OCI-LY7 (cell line): ENCODE data around the gene GJB3. TPM values are rescaled to one million over a fixed set of nuclear protein-coding genes. Genes with fewer than 3 reads are reported as not detected.

Experiments
- BruUV-seq: library from RNA; stranded (reverse); fragments of 400-500 nt; replicated peaks from 2 replicates; lab custom pipeline; 2021; lab: Mats Ljungman, UMichigan
- CTCF ChIA-PET: fragments of 300-600 bp; sonication (Branson Sonifier 250); formaldehyde crosslinking; loops from one replicate; lab custom pipeline; 2022; ENCODE audit warnings: antibody characterized with exemption; ENCODE audit not compliant: unreplicated experiment; lab: Charles Lee
- POLR2A ChIA-PET: fragments of 300-600 bp; sonication (Branson Sonifier 250); formaldehyde crosslinking; loops from one replicate; lab custom pipeline; 2022; ENCODE audit warnings: antibody characterized with exemption; lab: Charles Lee
- DNase-seq: peaks from one replicate; pipeline ENCODE4 v3.0.0-alpha.2; 2015; ENCODE audit warnings: low spot score
- H2AFZ ChIP-seq: fragments of 200-600 bp; sonication (generic), shearing (Covaris generic); 2 replicates; pipeline ENCODE4 v1.6.1; 2014; ENCODE audit warnings: mild to moderate bottlenecking, antibody characterized with exemption, low read length, moderate library complexity
- H3K27ac ChIP-seq: fragments of 200-600 bp; sonication (generic); 2 replicates; pipeline ENCODE4 v1.5.1; 2014; ENCODE audit warnings: mixed run types, low read depth, mild to moderate bottlenecking, moderate library complexity, low read length, inconsistent platforms; ENCODE audit not compliant: poor library complexity, severe bottlenecking
- H3K36me3 ChIP-seq: fragments of 200-600 bp; sonication (generic); 2 replicates; pipeline ENCODE4 v1.6.1; 2014; ENCODE audit warnings: mild to moderate bottlenecking, antibody characterized with exemption, low read length, moderate library complexity, mixed read lengths; ENCODE audit not compliant: insufficient read depth
- H3K4me1 ChIP-seq: fragments of 200-600 bp; sonication (generic); 2 replicates; pipeline ENCODE4 v1.5.1; 2014; ENCODE audit warnings: mild to moderate bottlenecking, low read length; ENCODE audit not compliant: insufficient read depth, poor library complexity, severe bottlenecking
- H3K4me2 ChIP-seq: fragments of 200-600 bp; sonication (generic); 2 replicates; pipeline ENCODE4 v1.6.1; 2014; ENCODE audit warnings: mild to moderate bottlenecking, low read length
- H3K4me3 ChIP-seq: fragments of 200-600 bp; sonication (generic); 2 replicates; pipeline ENCODE4 v1.5.1; 2014; ENCODE audit warnings: mild to moderate bottlenecking, low read depth, low read length; ENCODE audit not compliant: poor library complexity, severe bottlenecking
- H3K79me2 ChIP-seq: fragments of 200-600 bp; sonication (generic); 2 replicates; pipeline ENCODE4 v1.6.1; 2016; ENCODE audit warnings: low read depth, mild to moderate bottlenecking, low read length, moderate library complexity, mixed read lengths; ENCODE audit not compliant: insufficient read depth
- H3K9me2 ChIP-seq: fragments of 200-600 bp; sonication (generic); 2 replicates; pipeline ENCODE4 v1.6.1; 2016; ENCODE audit warnings: mild to moderate bottlenecking, low read length, mixed read lengths; ENCODE audit not compliant: insufficient read depth
- H3K9me3 ChIP-seq: fragments of 200-600 bp; sonication (generic); 2 replicates; pipeline ENCODE4 v1.6.1; 2014; ENCODE audit warnings: mild to moderate bottlenecking, mixed run types, low read length, mixed read lengths
- H4K20me1 ChIP-seq: fragments of 200-600 bp; sonication (generic); 2 replicates; pipeline ENCODE4 v1.6.1; 2014; ENCODE audit warnings: mild to moderate bottlenecking, antibody characterized with exemption, low read length, moderate library complexity, mixed read lengths; ENCODE audit not compliant: insufficient read depth
- EZH2phosphoT487 ChIP-seq: fragments of 200-600 bp; sonication (generic); IDR thresholded peaks from 2 replicates; pipeline ENCODE4 v1.6.1; 2018; ENCODE audit warnings: low read depth, borderline replicate concordance, mild to moderate bottlenecking, mixed run types, antibody characterized with exemption, low read length, moderate library complexity, mixed read lengths
- intact Hi-C: fragments of 100-400 bp; cut with micrococcal nuclease; formaldehyde crosslinking; loops from one replicate; pipeline ENCODE4 v1.10.0; 2022; ENCODE audit not compliant: unreplicated experiment
- total RNA-seq, 2 experiments: library from RNA; depleted of rRNA in 1 of 2; stranded (reverse); fragments of >200 nt in 1 of 2; shearing (Covaris generic) in 1 of 2; gene quantifications; 2 replicates each; pipeline ENCODE4 v1.2.3, GENCODE V29; 2014 to 2022
- TF ChIP-seq, protein P1 (sequence below): fragments of 200-600 bp; sonication (generic); conservative IDR thresholded peaks from 2 replicates; pipeline ENCODE4 v1.5.1; 2014; ENCODE audit warnings: mild to moderate bottlenecking, antibody characterized with exemption, low read length, moderate library complexity, mixed read lengths

Gene GJB3
- total RNA-seq, 2 experiments from 2014 or later, result not detected

- intact Hi-C loops, result loop anchor here (5.0 to 10.0 kb wide), 2 partner anchors 629 to 1111 kb away; no protein-coding TSS in a partner anchor
- Histone ChIP-seq H3K4me3 (no peak overlapping the region), H3K36me3 (no peaks in the 10 kb centered on the region), H3K4me1 (no peaks in the 10 kb centered on the region), H3K9me3 (no peaks in the 10 kb centered on the region), H3K9me2 (no peaks in the 10 kb centered on the region), H3K27ac (no peak overlapping the region), H3K4me2 (no peak overlapping the region), H3K79me2 (no peaks in the 10 kb centered on the region), H2AFZ (no peak overlapping the region), H4K20me1 (no peaks in the 10 kb centered on the region)
- DNase-seq, result no peak
- no TSS peak for BruUV-seq
- POLR2A ChIA-PET, result no interaction called here
- CTCF ChIA-PET, result no interaction called here
- TF ChIP-seq EZH2phosphoT487, result no peak
- TF ChIP-seq, protein P1, sequence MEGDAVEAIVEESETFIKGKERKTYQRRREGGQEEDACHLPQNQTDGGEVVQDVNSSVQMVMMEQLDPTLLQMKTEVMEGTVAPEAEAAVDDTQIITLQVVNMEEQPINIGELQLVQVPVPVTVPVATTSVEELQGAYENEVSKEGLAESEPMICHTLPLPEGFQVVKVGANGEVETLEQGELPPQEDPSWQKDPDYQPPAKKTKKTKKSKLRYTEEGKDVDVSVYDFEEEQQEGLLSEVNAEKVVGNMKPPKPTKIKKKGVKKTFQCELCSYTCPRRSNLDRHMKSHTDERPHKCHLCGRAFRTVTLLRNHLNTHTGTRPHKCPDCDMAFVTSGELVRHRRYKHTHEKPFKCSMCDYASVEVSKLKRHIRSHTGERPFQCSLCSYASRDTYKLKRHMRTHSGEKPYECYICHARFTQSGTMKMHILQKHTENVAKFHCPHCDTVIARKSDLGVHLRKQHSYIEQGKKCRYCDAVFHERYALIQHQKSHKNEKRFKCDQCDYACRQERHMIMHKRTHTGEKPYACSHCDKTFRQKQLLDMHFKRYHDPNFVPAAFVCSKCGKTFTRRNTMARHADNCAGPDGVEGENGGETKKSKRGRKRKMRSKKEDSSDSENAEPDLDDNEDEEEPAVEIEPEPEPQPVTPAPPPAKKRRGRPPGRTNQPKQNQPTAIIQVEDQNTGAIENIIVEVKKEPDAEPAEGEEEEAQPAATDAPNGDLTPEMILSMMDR, result no peak
Measured at GRCh38 chr1:34743775-34744174, 37.2 kb upstream of the GJB3 start.

DNA sequence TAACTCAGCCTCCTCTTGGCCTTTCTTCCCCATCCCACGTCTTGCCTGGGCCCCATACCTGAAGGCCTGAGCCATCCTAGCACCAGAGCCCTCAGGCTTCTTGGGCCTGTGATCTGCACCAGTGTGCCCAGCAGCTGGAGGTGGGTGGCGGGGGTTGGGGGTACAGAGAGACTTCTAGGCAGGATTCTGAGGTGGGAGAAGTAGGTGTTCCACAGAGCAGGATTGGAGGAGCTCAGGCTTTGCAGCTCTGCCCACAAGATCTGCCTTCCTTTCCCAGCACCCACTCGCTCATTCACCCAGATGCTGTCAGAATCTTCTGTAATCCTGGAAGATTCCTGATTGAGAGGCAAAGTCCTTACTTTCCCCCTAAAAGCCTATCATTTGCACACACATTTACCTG is 36.2 kb upstream of the GJB3 start:
- BruUV-seq, result no TSS peak
- H2AFZ ChIP-seq, result no peak overlapping the region
- H3K4me2 ChIP-seq, result no peak overlapping the region
- no peaks in the 10 kb centered on the region for H3K9me2 ChIP-seq
- no peak for TF ChIP-seq EZH2phosphoT487
- TF ChIP-seq, protein P1, result no peak
- no peak for DNase-seq
- POLR2A ChIA-PET, result no interaction called here
- H3K4me3 ChIP-seq, result no peak overlapping the region
- H3K9me3 ChIP-seq, result no peaks in the 10 kb centered on the region
- intact Hi-C loops, result loop anchor here (5.0 to 10.0 kb wide), 2 partner anchors 630 to 1113 kb away; no protein-coding TSS in a partner anchor
- H3K79me2 ChIP-seq, result no peaks in the 10 kb centered on the region
- no peak overlapping the region for H3K27ac ChIP-seq
- CTCF ChIA-PET, result no interaction called here
- no peaks in the 10 kb centered on the region for H3K4me1 ChIP-seq
- no peaks in the 10 kb centered on the region for H4K20me1 ChIP-seq
- no peaks in the 10 kb centered on the region for H3K36me3 ChIP-seq

DNA sequence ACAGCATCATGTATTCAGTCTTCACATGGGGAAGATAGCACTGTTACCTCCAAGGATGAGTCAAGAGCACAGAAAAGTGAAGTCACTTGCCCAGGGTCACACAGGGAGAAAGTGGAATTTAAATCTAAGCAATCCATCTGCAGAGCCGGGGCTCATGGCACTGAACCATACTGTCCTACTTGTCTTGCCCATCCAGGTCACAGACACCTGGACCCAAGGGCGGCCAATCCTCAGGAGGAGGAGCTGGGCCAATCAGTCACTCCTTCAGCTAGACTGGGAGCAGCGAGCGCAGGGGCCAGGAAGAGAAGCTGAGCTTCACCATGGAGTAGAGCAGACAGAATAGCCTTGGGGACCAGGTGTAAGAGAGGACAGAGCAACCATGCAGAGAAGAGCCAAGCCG is 35.3 kb upstream of the GJB3 start:
- Histone ChIP-seq H3K4me2 (no peak overlapping the region), H3K79me2 (no peaks in the 10 kb centered on the region), H3K27ac (no peak overlapping the region), H2AFZ (no peak overlapping the region), H3K9me3 (no peaks in the 10 kb centered on the region), H3K4me1 (no peaks in the 10 kb centered on the region), H3K9me2 (no peaks in the 10 kb centered on the region), H3K36me3 (no peaks in the 10 kb centered on the region), H3K4me3 (no peak overlapping the region), H4K20me1 (no peaks in the 10 kb centered on the region)
- ChIA-PET CTCF (no interaction called here), POLR2A (no interaction called here)
- no peak for DNase-seq
- BruUV-seq, result no TSS peak
- intact Hi-C loops, result loop anchor here (10.0 kb wide), 1 partner anchor 631 kb away; no protein-coding TSS in a partner anchor
- no peak for TF ChIP-seq EZH2phosphoT487
